Endothelial cell of umbilical vein (primary cell): ENCODE data around the gene ACSF3. TPM values are rescaled to one million over a fixed set of nuclear protein-coding genes. Genes with fewer than 3 reads are reported as not detected.

Experiments
- BruUV-seq: library from RNA; stranded (reverse); fragments of 400-500 nt; replicated peaks from 2 replicates; lab custom pipeline; 2021; lab: Mats Ljungman, UMichigan
- CTCF ChIA-PET: fragments of 300-600, 350-600 bp; sonication (Branson Sonifier 250); formaldehyde crosslinking; loops from one replicate; lab custom pipeline; 2021; ENCODE audit warnings: antibody characterized with exemption, inconsistent platforms; lab: Charles Lee
- POLR2A ChIA-PET: fragments of 300-600, 350-600 bp; sonication (Branson Sonifier 250); formaldehyde crosslinking; loops from one replicate; lab custom pipeline; 2021; ENCODE audit warnings: antibody characterized with exemption, inconsistent platforms; lab: Charles Lee
- DNase-seq: peaks from one replicate; pipeline ENCODE4 v3.0.0-alpha.2; 2011; ENCODE audit warnings: low read depth, low spot score
- FAIRE-seq: peaks from 2 replicates; lab custom pipeline; 2011; peaks lifted over from hg19 to GRCh38; lab: Jason Lieb, UNC
- H2AFZ ChIP-seq: 2 replicates; pipeline ENCODE4 v1.6.0; 2012; ENCODE audit warnings: low read depth, low read length, control low read depth, inconsistent platforms
- H3K27ac ChIP-seq: 2 replicates; pipeline ENCODE4 v1.5.1; 2011; ENCODE audit warnings: low read depth, mild to moderate bottlenecking, control low read depth, low read length, moderate library complexity; ENCODE audit not compliant: insufficient read depth
- H3K27me3 ChIP-seq, 2 experiments: 2 replicates each; pipeline versions ENCODE4 v1.6.0 to v1.6.1; 2011; ENCODE audit warnings: low read length in 2 of 2, mixed read lengths in 1 of 2; ENCODE audit not compliant: control insufficient read depth in 2 of 2, insufficient read depth in 2 of 2
- H3K36me3 ChIP-seq, 2 experiments: 2 replicates in 1 of 2; 3 replicates in 1 of 2; pipeline ENCODE4 v1.5.1; 2011; ENCODE audit warnings: low read length in 2 of 2, mild to moderate bottlenecking in 1 of 2, moderate library complexity in 1 of 2; ENCODE audit not compliant: control insufficient read depth in 2 of 2, insufficient read depth in 2 of 2; ENCODE audit errors: extremely low read depth in 1 of 2
- H3K4me1 ChIP-seq: 3 replicates; pipeline ENCODE4 v1.5.1; 2011; ENCODE audit warnings: mild to moderate bottlenecking, low read length; ENCODE audit not compliant: control insufficient read depth, insufficient read depth; ENCODE audit errors: extremely low read depth
- H3K4me2 ChIP-seq: 2 replicates; pipeline ENCODE4 v1.6.1; 2011; ENCODE audit warnings: low read length, control low read depth, mixed read lengths; ENCODE audit not compliant: insufficient read depth
- H3K4me3 ChIP-seq, 3 experiments: fragments of 200-600 bp in 1 of 3; sonication (generic), shearing (Covaris generic) in 1 of 3; replicated peaks in 1 of 3; 2 replicates each; pipeline ENCODE4 v1.5.1; 2011 to 2016; ENCODE audit warnings: control low read depth in 3 of 3, low read length in 3 of 3, mild to moderate bottlenecking in 2 of 3, inconsistent platforms in 1 of 3, low read depth in 1 of 3, moderate library complexity in 1 of 3; ENCODE audit not compliant: insufficient read depth in 1 of 3
- H3K79me2 ChIP-seq: 2 replicates; pipeline ENCODE4 v1.6.0; 2012; ENCODE audit warnings: low read length, inconsistent platforms; ENCODE audit not compliant: control insufficient read depth, insufficient read depth
- H3K9ac ChIP-seq: replicated peaks from 2 replicates; pipeline ENCODE3; 2011; ENCODE audit warnings: low read length, control low read depth; ENCODE audit not compliant: insufficient read depth; ENCODE audit errors: extremely low read depth
- H3K9me1 ChIP-seq: replicated peaks from 3 replicates; pipeline ENCODE4 v1.6.0; 2011; ENCODE audit warnings: mild to moderate bottlenecking, low read length; ENCODE audit not compliant: control insufficient read depth, insufficient read depth; ENCODE audit errors: extremely low read depth
- H3K9me3 ChIP-seq: replicated peaks from 2 replicates; pipeline ENCODE4 v1.5.1; 2012; ENCODE audit warnings: low read length, inconsistent platforms; ENCODE audit not compliant: control insufficient read depth, insufficient read depth
- H4K20me1 ChIP-seq: replicated peaks from 2 replicates; pipeline ENCODE3; 2011; ENCODE audit warnings: mild to moderate bottlenecking, low read length; ENCODE audit not compliant: control insufficient read depth, insufficient read depth; ENCODE audit errors: extremely low read depth
- CTCF ChIP-seq, 2 donors: IDR thresholded peaks; 1 replicate in 1 of 2; 2 replicates in 1 of 2; pipeline ENCODE4 v1.5.1; 2011; ENCODE audit warnings: low read length in 2 of 2, mild to moderate bottlenecking in 2 of 2, moderate library complexity in 2 of 2, control low read depth in 1 of 2, inconsistent platforms in 1 of 2, low read depth in 1 of 2; ENCODE audit not compliant: insufficient read depth in 1 of 2; ENCODE audit errors: extremely low read depth in 1 of 2
- EZH2 ChIP-seq: IDR thresholded peaks from 2 replicates; pipeline ENCODE4 v1.6.1; 2012; ENCODE audit warnings: borderline replicate concordance, low read depth, mild to moderate bottlenecking, moderate library complexity, low read length, inconsistent platforms; ENCODE audit not compliant: severe bottlenecking
- FOS ChIP-seq: IDR thresholded peaks from 2 replicates; pipeline ENCODE4 v1.6.1; 2011; ENCODE audit warnings: mild to moderate bottlenecking, low read length, moderate library complexity, borderline replicate concordance; ENCODE audit not compliant: insufficient read depth
- JUN ChIP-seq: IDR thresholded peaks from 2 replicates; pipeline ENCODE4 v1.6.1; 2011; ENCODE audit warnings: borderline replicate concordance, low read depth; ENCODE audit not compliant: insufficient read length, insufficient read depth
- MYC ChIP-seq: IDR thresholded peaks from one replicate; pipeline ENCODE4 v1.6.1; 2011; ENCODE audit warnings: mild to moderate bottlenecking, low read depth, low read length
- POLR2A ChIP-seq: IDR thresholded peaks from 2 replicates; pipeline ENCODE4 v1.6.1; 2012; ENCODE audit warnings: low read depth, mild to moderate bottlenecking, control low read depth, low read length
- POLR2AphosphoS5 ChIP-seq: IDR thresholded peaks from 2 replicates; pipeline ENCODE4 v1.6.1; 2012; ENCODE audit warnings: low read depth, mild to moderate bottlenecking, control low read depth, low read length, moderate library complexity; ENCODE audit not compliant: insufficient read depth
- dilution Hi-C: fragments of 300-500 bp; cut with MboI; formaldehyde crosslinking; loops from one replicate; pipeline ENCODE4 v1.15.0; 2019; ENCODE audit warnings: low sequenced_read_pairs; ENCODE audit not compliant: extremely low pct_ligation_motif_present
- intact Hi-C: fragments of 100-400 bp; cut with micrococcal nuclease; formaldehyde crosslinking; loops from one replicate; pipeline ENCODE4 v1.10.0; 2022
- polyA plus RNA-seq, 4 experiments: library from polyadenylated mRNA; depleted of rRNA in 3 of 4; stranded (reverse) in 3 of 4; unstranded in 1 of 4; fragments of >200 nt; gene quantifications; 2 replicates each; pipeline versions ENCODE4 v1.2.1 to v1.2.3, GENCODE V29; 2011 to 2012; ENCODE audit warnings: missing spikeins in 1 of 4
- total RNA-seq: library from RNA; stranded (reverse); gene quantifications from 2 replicates; pipeline ENCODE4 v1.2.3, GENCODE V29; 2021

Gene ACSF3
- total and polyA plus RNA-seq, 2 donors (not counting 3 experiments of a cell fraction or from before 2014, with no cell fraction given) = 18.6 to 33.2 TPM

- Histone ChIP-seq H3K27ac (no peak overlapping the region), H3K9me3 (no peaks in the 10 kb centered on the region), H3K4me1 (no peaks in the 10 kb centered on the region), H3K9ac (no peak overlapping the region), H3K36me3 (peaks cover 0 to 4% of the 10 kb centered on the region in 2 experiments), H2AFZ (no peak overlapping the region), H3K4me2 (no peak overlapping the region), H3K27me3 (no peaks in the 10 kb centered on the region), H3K9me1 (no peaks in the 10 kb centered on the region), H4K20me1 (no peaks in the 10 kb centered on the region), H3K4me3 (no peak overlapping the region), H3K79me2 (no peaks in the 10 kb centered on the region)
- DNase-seq (no peak), FAIRE-seq (no peak)
- POLR2A ChIA-PET = no interaction called here
- no TSS peak for BruUV-seq
- CTCF ChIA-PET = no interaction called here
- no peak for TF ChIP-seq POLR2AphosphoS5
- no peak for TF ChIP-seq EZH2
- no peak for TF ChIP-seq FOS
- no peak for TF ChIP-seq JUN
- TF ChIP-seq MYC = no peak
- no peak for TF ChIP-seq POLR2A
- TF ChIP-seq CTCF (IDR thresholded peaks at IDR 0.05; ENCODE audit: extremely low read depth in 1 of 2, insufficient read depth in 1 of 2, low read depth in 1 of 2, low read length in 2 of 2) = no peak
- dilution Hi-C loops (loop anchor here (25.0 kb wide), 1 partner anchor 177 kb away; no protein-coding TSS in a partner anchor), intact Hi-C loops (no loop called here)
Measured at GRCh38 chr16:89138843-89139520, 45.3 kb downstream of the ACSF3 start.
